ELF-1 (cell line): ENCODE measurements around the gene GGA3.
"Not testable (repeated sequence)": the region's sequence is repeated elsewhere in the genome, so short reads cannot be mapped to it uniquely, and the experiment has no call there.

ENCODE experiments used
- DNase-seq: peaks from one replicate; pipeline ENCODE4 v3.0.0-alpha.2; 2016; ENCODE audit warnings: low read depth, low spot score

Gene GGA3

GRCh38 chr17:75261336-75262111 is at the start of gene GGA3, which contains the start of gene MRPS7:
GGA3 (minus strand) TSS chr17:75261606; CDS start chr17:75261587, 19 bp downstream.
MRPS7 (plus strand) TSS chr17:75261879; CDS start chr17:75261901, 22 bp downstream.
- peak; percentile 95 for DNase-seq

- peak; percentile 31 for DNase-seq
These were observed 47.6 kb upstream of the GGA3 start for GRCh38 chr17:75308732-75309629.

- DNase-seq, result no peak
These were observed 46.7 kb upstream of the GGA3 start for GRCh38 chr17:75307957-75308731.

- no peak for DNase-seq
These were observed 40.2 kb upstream of the GGA3 start for GRCh38 chr17:75301502-75302206.

GRCh38 chr17:75301049-75301448 is 39.6 kb upstream of the GGA3 start:
- DNase-seq, result no peak

GRCh38 chr17:75300280-75300679 is 38.9 kb upstream of the GGA3 start:
- no peak for DNase-seq

GRCh38 chr17:75295201-75296158 is 34.1 kb upstream of the GGA3 start:
- no peak for DNase-seq

- not testable (repeated sequence) for DNase-seq
These were observed 31.5 kb upstream of the GGA3 start for GRCh38 chr17:75292810-75293448.

- no peak for DNase-seq
These were observed 28.5 kb upstream of the GGA3 start for GRCh38 chr17:75289832-75290337.

- DNase-seq, result peak; percentile 99
These were observed 27.9 kb upstream of the GGA3 start, which contains the start of gene SLC25A19 for GRCh38 chr17:75289115-75289831. SLC25A19 (minus strand) TSS chr17:75289433; CDS start chr17:75286764, 2,669 bp downstream.

- DNase-seq, result no peak
These were observed 27.3 kb upstream of the GGA3 start for GRCh38 chr17:75288770-75289114.

- no peak for DNase-seq
These were observed 27.0 kb upstream of the GGA3 start for GRCh38 chr17:75288359-75288758.

- no peak for DNase-seq
These were observed 25.8 kb upstream of the GGA3 start for GRCh38 chr17:75287221-75287620.

- no peak for DNase-seq
These were observed 23.7 kb upstream of the GGA3 start for GRCh38 chr17:75285123-75285522.

- not testable (repeated sequence) for DNase-seq
These were observed 18.8 kb upstream of the GGA3 start for GRCh38 chr17:75280189-75280588.

- DNase-seq, result no peak
These were observed 16.3 kb upstream of the GGA3 start for GRCh38 chr17:75277664-75278071.

GRCh38 chr17:75273977-75274708 is 12.7 kb upstream of the GGA3 start:
- DNase-seq, result no peak

- no peak for DNase-seq
These were observed 11.4 kb upstream of the GGA3 start for GRCh38 chr17:75272848-75273184.
